Calu3 (cell line): Measurements from ENCODE around the gene SPATA13. TPM values are rescaled to one million over a fixed set of nuclear protein-coding genes. Genes with fewer than 3 reads are reported as not detected.

ENCODE experiments used
- BruUV-seq: library from RNA; stranded (reverse); fragments of 400-500 nt; replicated peaks from 2 replicates; lab custom pipeline; 2021; lab: Mats Ljungman, UMichigan
- CTCF ChIA-PET: fragments of 300-600 bp; sonication (Branson Sonifier 250); formaldehyde crosslinking; loops from one replicate; lab custom pipeline; 2022; ENCODE audit warnings: antibody characterized with exemption; lab: Charles Lee
- DNase-seq: peaks from one replicate; pipeline ENCODE4 v3.0.0; 2022
- H3K27ac Mint-ChIP-seq: one replicate; pipeline ENCODE4 v1.8.0; 2022; ENCODE audit warnings: mixed read lengths; ENCODE audit not compliant: unreplicated experiment
- H3K27me3 Mint-ChIP-seq: one replicate; pipeline ENCODE4 v1.8.0; 2022; ENCODE audit warnings: mixed read lengths; ENCODE audit not compliant: unreplicated experiment
- H3K36me3 Mint-ChIP-seq: one replicate; pipeline ENCODE4 v1.8.0; 2022; ENCODE audit warnings: mild to moderate bottlenecking, moderate library complexity, mixed read lengths; ENCODE audit not compliant: insufficient read depth, unreplicated experiment
- H3K4me1 Mint-ChIP-seq: one replicate; pipeline ENCODE4 v1.8.0; 2022; ENCODE audit warnings: mild to moderate bottlenecking, low read depth, mixed read lengths; ENCODE audit not compliant: unreplicated experiment
- H3K4me3 Mint-ChIP-seq: one replicate; pipeline ENCODE4 v1.8.0; 2022; ENCODE audit warnings: mild to moderate bottlenecking, low read depth, moderate library complexity, mixed read lengths; ENCODE audit not compliant: unreplicated experiment
- H3K9me3 Mint-ChIP-seq: one replicate; pipeline ENCODE4 v1.8.0; 2022; ENCODE audit warnings: low read depth, mixed read lengths; ENCODE audit not compliant: unreplicated experiment
- intact Hi-C: fragments of 100-400 bp; cut with micrococcal nuclease; formaldehyde crosslinking; loops from one replicate; pipeline ENCODE4 v1.10.0; 2022; ENCODE audit not compliant: unreplicated experiment
- total RNA-seq: library from RNA; stranded (reverse); gene quantifications from 2 replicates; pipeline ENCODE4 v1.2.3, GENCODE V29; 2022
- TF ChIP-seq, protein P1 (sequence below): fragments of 200-600 bp; IDR thresholded peaks from one replicate; pipeline ENCODE4 v1.8.0; 2022; ENCODE audit warnings: antibody characterized with exemption; ENCODE audit not compliant: unreplicated experiment

SPATA13 gene
- total RNA-seq, 1 experiment from 2014 or later = 33.8 TPM

DNA sequence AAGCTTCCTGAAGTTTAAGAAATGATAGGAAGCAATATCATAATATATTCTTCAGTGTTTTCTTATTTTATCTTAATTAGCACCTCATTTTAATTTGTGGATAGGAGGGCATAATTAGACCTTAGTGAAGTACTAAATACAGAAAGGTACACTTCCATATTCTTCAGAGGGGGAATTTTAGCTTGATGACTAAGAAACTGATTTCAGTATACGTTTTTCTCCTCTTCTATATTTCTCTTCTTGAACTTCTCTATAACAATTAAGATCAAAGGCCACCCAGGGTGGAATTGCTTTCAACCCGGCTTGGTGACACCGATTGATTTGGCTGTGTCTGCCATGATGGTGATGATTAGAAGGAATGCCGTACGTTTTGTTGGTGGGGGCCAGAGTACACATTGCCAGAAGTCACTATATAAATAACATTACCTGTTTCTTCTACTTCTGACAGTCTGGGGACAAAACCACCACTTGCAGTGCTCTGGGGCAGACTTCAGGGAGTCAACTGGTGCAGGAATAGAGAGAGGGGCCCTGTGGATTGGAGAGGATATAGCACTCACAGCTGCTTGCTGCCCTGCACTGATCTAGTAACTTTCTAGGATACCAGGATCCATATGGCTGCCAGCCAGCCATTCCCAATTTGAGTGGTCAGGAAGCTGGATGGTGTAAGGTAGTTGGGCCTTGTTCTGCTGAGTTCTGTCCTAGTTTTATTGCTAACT is 73.8 kb downstream of the SPATA13 start:
- intact Hi-C loops = no loop called here
- Mint-ChIP-seq H3K27ac (no peak overlapping the region), H3K27me3 (no peaks in the 10 kb centered on the region), H3K4me1 (no peaks in the 10 kb centered on the region), H3K4me3 (no peak overlapping the region), H3K9me3 (no peaks in the 10 kb centered on the region), H3K36me3 (no peaks in the 10 kb centered on the region)
- CTCF ChIA-PET = interaction anchor here (0.6 kb wide), 1 partner anchor 157 kb away, joined by 3 read pairs; no protein-coding TSS in a partner anchor
- no TSS peak for BruUV-seq
- TF ChIP-seq, protein P1, sequence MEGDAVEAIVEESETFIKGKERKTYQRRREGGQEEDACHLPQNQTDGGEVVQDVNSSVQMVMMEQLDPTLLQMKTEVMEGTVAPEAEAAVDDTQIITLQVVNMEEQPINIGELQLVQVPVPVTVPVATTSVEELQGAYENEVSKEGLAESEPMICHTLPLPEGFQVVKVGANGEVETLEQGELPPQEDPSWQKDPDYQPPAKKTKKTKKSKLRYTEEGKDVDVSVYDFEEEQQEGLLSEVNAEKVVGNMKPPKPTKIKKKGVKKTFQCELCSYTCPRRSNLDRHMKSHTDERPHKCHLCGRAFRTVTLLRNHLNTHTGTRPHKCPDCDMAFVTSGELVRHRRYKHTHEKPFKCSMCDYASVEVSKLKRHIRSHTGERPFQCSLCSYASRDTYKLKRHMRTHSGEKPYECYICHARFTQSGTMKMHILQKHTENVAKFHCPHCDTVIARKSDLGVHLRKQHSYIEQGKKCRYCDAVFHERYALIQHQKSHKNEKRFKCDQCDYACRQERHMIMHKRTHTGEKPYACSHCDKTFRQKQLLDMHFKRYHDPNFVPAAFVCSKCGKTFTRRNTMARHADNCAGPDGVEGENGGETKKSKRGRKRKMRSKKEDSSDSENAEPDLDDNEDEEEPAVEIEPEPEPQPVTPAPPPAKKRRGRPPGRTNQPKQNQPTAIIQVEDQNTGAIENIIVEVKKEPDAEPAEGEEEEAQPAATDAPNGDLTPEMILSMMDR = no peak
- DNase-seq = no peak

DNA sequence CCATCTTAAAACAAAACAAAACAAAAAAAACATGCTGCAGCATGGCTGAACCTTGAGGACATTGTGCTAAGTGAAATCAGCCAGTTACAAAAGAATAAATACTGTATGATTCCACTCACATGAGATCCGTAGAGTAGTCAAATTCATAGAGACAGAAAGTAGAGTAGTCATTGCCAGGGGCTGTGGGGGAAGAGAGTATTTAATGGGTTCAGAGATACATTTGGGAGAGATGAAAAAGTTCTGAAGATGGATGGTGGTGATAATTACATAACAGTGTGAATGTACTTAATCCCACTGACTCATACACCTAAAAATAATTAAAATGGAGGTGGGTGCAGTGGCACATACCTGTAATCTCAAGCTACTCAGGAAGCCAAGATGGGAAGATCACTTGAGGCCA is 76.8 kb downstream of the SPATA13 start:
- BruUV-seq = no TSS peak
- no peak overlapping the region for H3K4me3 Mint-ChIP-seq
- CTCF ChIA-PET = no interaction called here

DNA sequence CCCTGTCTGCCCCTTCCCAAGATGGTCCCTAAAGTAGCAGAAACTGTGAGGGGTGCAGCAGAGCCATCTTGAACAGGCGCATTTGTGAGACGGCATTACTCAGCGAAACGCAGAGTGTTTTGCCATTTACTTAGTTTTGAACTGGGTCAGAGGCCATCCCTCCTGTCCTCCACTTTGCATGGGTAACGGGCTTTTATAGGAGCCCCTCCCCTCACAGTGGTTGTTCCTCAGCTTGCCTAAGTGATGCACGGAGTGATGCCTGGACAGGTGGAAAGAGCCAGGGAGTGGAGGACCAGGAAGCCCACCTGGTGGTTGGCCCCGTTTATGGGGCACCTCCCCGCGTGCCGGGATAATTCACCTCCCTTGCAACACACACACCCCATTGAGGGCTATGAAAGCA is 80.8 kb downstream of the SPATA13 start:
- intact Hi-C loops = no loop called here
- TF ChIP-seq, protein P1 = no peak
- Mint-ChIP-seq H3K9me3 (no peaks in the 10 kb centered on the region), H3K4me1 (peaks cover 15% of the 10 kb centered on the region), H3K27ac (no peak overlapping the region), H3K27me3 (no peaks in the 10 kb centered on the region), H3K36me3 (no peaks in the 10 kb centered on the region), H3K4me3 (no peak overlapping the region)
- CTCF ChIA-PET = interaction anchor here (0.7 kb wide), 1 partner anchor 751 kb away, joined by 4 read pairs; no protein-coding TSS in a partner anchor
- DNase-seq = no peak
- no TSS peak for BruUV-seq

More for the DNA sequence above, 76.8 kb downstream of the SPATA13 start:
- TF ChIP-seq, protein P1 = no peak
- no peaks in the 10 kb centered on the region for H3K36me3 Mint-ChIP-seq
- peaks cover 7% of the 10 kb centered on the region for H3K4me1 Mint-ChIP-seq
- H3K27ac Mint-ChIP-seq = no peak overlapping the region
- intact Hi-C loops = no loop called here
- no peak for DNase-seq
- H3K27me3 Mint-ChIP-seq = no peaks in the 10 kb centered on the region
- no peaks in the 10 kb centered on the region for H3K9me3 Mint-ChIP-seq

DNA sequence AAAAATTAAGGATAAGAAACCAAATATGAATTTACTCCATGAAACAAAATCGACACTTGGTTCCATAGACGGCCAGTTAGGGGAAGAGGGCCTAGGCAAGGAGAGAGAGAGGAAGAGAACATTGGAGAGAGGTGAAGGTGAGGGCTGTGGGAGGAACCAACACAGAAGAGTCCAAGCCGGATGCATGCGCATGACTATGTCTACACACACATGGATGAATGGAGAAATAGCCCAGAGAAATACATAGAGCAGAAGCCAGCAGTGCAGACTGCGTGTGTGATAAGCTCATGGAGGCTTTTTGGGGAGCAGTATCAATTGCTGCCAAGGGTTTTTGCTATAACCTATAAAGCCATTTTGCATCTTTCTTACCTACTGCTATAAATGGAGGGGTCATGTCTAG is 81.6 kb downstream of the SPATA13 start:
- intact Hi-C loops = no loop called here
- Mint-ChIP-seq H3K27me3 (no peaks in the 10 kb centered on the region), H3K36me3 (no peaks in the 10 kb centered on the region), H3K9me3 (no peaks in the 10 kb centered on the region), H3K4me1 (peaks cover 15% of the 10 kb centered on the region), H3K4me3 (no peak overlapping the region), H3K27ac (no peak overlapping the region)
- no TSS peak for BruUV-seq
- TF ChIP-seq, protein P1 = no peak
- DNase-seq = no peak
- CTCF ChIA-PET = interaction anchor here (0.7 kb wide), 1 partner anchor 751 kb away, joined by 4 read pairs; no protein-coding TSS in a partner anchor
